Neural cell (in vitro differentiated cells): ENCODE results near the gene RAC2. TPM values are rescaled to one million over a fixed set of nuclear protein-coding genes. Genes with fewer than 3 reads are reported as not detected.
A peak's percentile ranks its signal among the peaks of the same experiment; 100 is the strongest.

ENCODE experiments used
- H2AFZ ChIP-seq: fragments of 200-600, 300-800 bp; sonication (generic), shearing (Covaris generic); 2 replicates; pipeline ENCODE4 v1.6.0; 2014; ENCODE audit warnings: low read depth, mild to moderate bottlenecking, antibody characterized with exemption, low read length, moderate library complexity
- H3F3A ChIP-seq: fragments of 200-600 bp; shearing (Covaris generic); 2 replicates; pipeline ENCODE4 v1.6.1; 2016; ENCODE audit warnings: mild to moderate bottlenecking, moderate library complexity, mixed read lengths, antibody characterized with exemption, low read length; ENCODE audit not compliant: insufficient read depth, poor library complexity, severe bottlenecking
- H3K27ac ChIP-seq: fragments of 200-600, 300-800 bp; sonication (generic), shearing (Covaris generic); 2 replicates; pipeline ENCODE4 v1.5.1; 2014; ENCODE audit warnings: mild to moderate bottlenecking, low read length, moderate library complexity
- H3K27me3 ChIP-seq: fragments of 300-800, 200-600 bp; sonication (generic), shearing (Covaris generic); 2 replicates; pipeline ENCODE4 v1.6.0; 2014; ENCODE audit warnings: mild to moderate bottlenecking, low read depth, low read length, moderate library complexity; ENCODE audit not compliant: insufficient read depth
- H3K36me3 ChIP-seq: fragments of 300-800, 200-600 bp; sonication (generic), shearing (Covaris generic); 2 replicates; pipeline ENCODE4 v1.5.1; 2014; ENCODE audit warnings: mild to moderate bottlenecking, antibody characterized with exemption, low read length, moderate library complexity; ENCODE audit not compliant: insufficient read depth
- H3K4me2 ChIP-seq: fragments of 300-800, 200-600 bp; sonication (generic), shearing (Covaris generic); 2 replicates; pipeline ENCODE4 v1.6.0; 2014; ENCODE audit warnings: mild to moderate bottlenecking, low read length
- H3K4me3 ChIP-seq: fragments of 300-800, 200-600 bp; sonication (generic), shearing (Covaris generic); 2 replicates; pipeline ENCODE4 v1.5.1; 2014; ENCODE audit warnings: mild to moderate bottlenecking, low read length, moderate library complexity
- H3K79me2 ChIP-seq: fragments of 200-600 bp; shearing (Covaris generic); replicated peaks from 2 replicates; pipeline ENCODE4 v1.6.0; 2014; ENCODE audit warnings: mild to moderate bottlenecking, low read length, moderate library complexity; ENCODE audit not compliant: insufficient read depth
- H3K9ac ChIP-seq: fragments of 300-800, 200-600 bp; sonication (generic), shearing (Covaris generic); 2 replicates; pipeline ENCODE4 v1.6.1; 2016; ENCODE audit warnings: mild to moderate bottlenecking, low read length, mixed read lengths
- H3K9me2 ChIP-seq: fragments of 200-600 bp; shearing (Covaris generic); 2 replicates; pipeline ENCODE4 v1.6.1; 2016; ENCODE audit warnings: mild to moderate bottlenecking, low read length, mixed read lengths; ENCODE audit not compliant: insufficient read depth
- H3K9me3 ChIP-seq: fragments of 200-600, 300-800 bp; sonication (generic), shearing (Covaris generic); 2 replicates; pipeline ENCODE4 v1.6.1; 2016; ENCODE audit warnings: mild to moderate bottlenecking, mixed run types, low read length, moderate library complexity, mixed read lengths
- H4K20me1 ChIP-seq: fragments of 200-600 bp; shearing (Covaris generic); 2 replicates; pipeline ENCODE4 v1.6.1; 2016; ENCODE audit warnings: mild to moderate bottlenecking, mixed run types; ENCODE audit not compliant: insufficient read depth
- CTCF ChIP-seq: fragments of 450-650 bp; IDR thresholded peaks from 2 replicates; pipeline ENCODE4 v1.5.1; 2014; ENCODE audit warnings: antibody characterized with exemption, mild to moderate bottlenecking, moderate library complexity; ENCODE audit not compliant: poor library complexity, severe bottlenecking
- EP300 ChIP-seq: fragments of 450-650 bp; conservative IDR thresholded peaks from 2 replicates; pipeline ENCODE4 v1.6.1; 2014; ENCODE audit warnings: antibody characterized with exemption, mild to moderate bottlenecking, moderate library complexity; ENCODE audit not compliant: poor library complexity, severe bottlenecking
- EZH2 ChIP-seq: fragments of 200-600, 300-800 bp; shearing (Covaris generic), sonication (generic); IDR thresholded peaks from 2 replicates; pipeline ENCODE4 v1.6.1; 2014; ENCODE audit warnings: antibody characterized with exemption, low read length, borderline replicate concordance, mild to moderate bottlenecking; ENCODE audit not compliant: insufficient read depth, poor library complexity, severe bottlenecking
- MXI1 ChIP-seq: fragments of 450-650 bp; conservative IDR thresholded peaks from 2 replicates; pipeline ENCODE4 v1.6.1; 2014; ENCODE audit warnings: antibody characterized with exemption, mild to moderate bottlenecking; ENCODE audit not compliant: poor library complexity, severe bottlenecking
- POLR2AphosphoS5 ChIP-seq: IDR thresholded peaks from 2 replicates; pipeline ENCODE4 v1.6.1; 2012
- RAD21 ChIP-seq: fragments of 450-650 bp; conservative IDR thresholded peaks from 2 replicates; pipeline ENCODE4 v1.6.1; 2014; ENCODE audit warnings: antibody characterized with exemption, mild to moderate bottlenecking, moderate library complexity
- SMC3 ChIP-seq: fragments of 450-650 bp; conservative IDR thresholded peaks from 2 replicates; pipeline ENCODE4 v1.6.1; 2014; ENCODE audit warnings: antibody characterized with exemption, mild to moderate bottlenecking, moderate library complexity; ENCODE audit not compliant: poor library complexity
- TAF1 ChIP-seq: IDR thresholded peaks from 2 replicates; pipeline ENCODE4 v1.6.1; 2012; ENCODE audit warnings: low read depth
- polyA plus RNA-seq: library from polyadenylated mRNA; depleted of rRNA; stranded (reverse); fragments of >200 nt; gene quantifications from 2 replicates; pipeline ENCODE4 v1.2.3, GENCODE V29; 2014
- TF ChIP-seq, protein P1 (sequence below): IDR thresholded peaks from 2 replicates; pipeline ENCODE4 v1.6.1; 2012; ENCODE audit warnings: borderline replicate concordance

The RAC2 gene
- polyA plus RNA-seq, 1 donor from 2014 or later = not detected

- TF ChIP-seq MXI1 (no peak), CTCF (no peak), TAF1 (no peak)
- H3K9me3 ChIP-seq = no peaks in the 10 kb centered on the region
- peak overlapping the region; percentile 27 for H2AFZ ChIP-seq
- H3K27me3 ChIP-seq = no peaks in the 10 kb centered on the region
- H3K9me2 ChIP-seq = no peaks in the 10 kb centered on the region
- no peaks in the 10 kb centered on the region for H3K79me2 ChIP-seq
- no peaks in the 10 kb centered on the region for H3F3A ChIP-seq
- peak overlapping the region; percentile 89 for H3K27ac ChIP-seq
- no peaks in the 10 kb centered on the region for H3K36me3 ChIP-seq
- peak overlapping the region; percentile 93 for H3K9ac ChIP-seq
- H3K4me3 ChIP-seq = peak overlapping the region; percentile 73
- no peaks in the 10 kb centered on the region for H4K20me1 ChIP-seq
- H3K4me2 ChIP-seq = peak overlapping the region; percentile 68
Observed at GRCh38 chr22:37197451-37198257, 46.4 kb downstream of the RAC2 start.

GRCh38 chr22:37196539-37197450 is 47.3 kb downstream of the RAC2 start:
- Histone ChIP-seq H3K36me3 (no peaks in the 10 kb centered on the region), H3K9me3 (no peaks in the 10 kb centered on the region), H3K79me2 (no peaks in the 10 kb centered on the region), H3K27ac (no peak overlapping the region), H4K20me1 (no peaks in the 10 kb centered on the region), H2AFZ (no peak overlapping the region), H3K4me2 (no peak overlapping the region), H3F3A (no peaks in the 10 kb centered on the region), H3K9ac (no peak overlapping the region), H3K4me3 (no peak overlapping the region), H3K9me2 (no peaks in the 10 kb centered on the region), H3K27me3 (no peaks in the 10 kb centered on the region)
- TF ChIP-seq EZH2 = no peak
- TF ChIP-seq SMC3 = no peak
- no peak for TF ChIP-seq EP300
- no peak for TF ChIP-seq CTCF
- no peak for TF ChIP-seq RAD21
- TF ChIP-seq, protein P1, sequence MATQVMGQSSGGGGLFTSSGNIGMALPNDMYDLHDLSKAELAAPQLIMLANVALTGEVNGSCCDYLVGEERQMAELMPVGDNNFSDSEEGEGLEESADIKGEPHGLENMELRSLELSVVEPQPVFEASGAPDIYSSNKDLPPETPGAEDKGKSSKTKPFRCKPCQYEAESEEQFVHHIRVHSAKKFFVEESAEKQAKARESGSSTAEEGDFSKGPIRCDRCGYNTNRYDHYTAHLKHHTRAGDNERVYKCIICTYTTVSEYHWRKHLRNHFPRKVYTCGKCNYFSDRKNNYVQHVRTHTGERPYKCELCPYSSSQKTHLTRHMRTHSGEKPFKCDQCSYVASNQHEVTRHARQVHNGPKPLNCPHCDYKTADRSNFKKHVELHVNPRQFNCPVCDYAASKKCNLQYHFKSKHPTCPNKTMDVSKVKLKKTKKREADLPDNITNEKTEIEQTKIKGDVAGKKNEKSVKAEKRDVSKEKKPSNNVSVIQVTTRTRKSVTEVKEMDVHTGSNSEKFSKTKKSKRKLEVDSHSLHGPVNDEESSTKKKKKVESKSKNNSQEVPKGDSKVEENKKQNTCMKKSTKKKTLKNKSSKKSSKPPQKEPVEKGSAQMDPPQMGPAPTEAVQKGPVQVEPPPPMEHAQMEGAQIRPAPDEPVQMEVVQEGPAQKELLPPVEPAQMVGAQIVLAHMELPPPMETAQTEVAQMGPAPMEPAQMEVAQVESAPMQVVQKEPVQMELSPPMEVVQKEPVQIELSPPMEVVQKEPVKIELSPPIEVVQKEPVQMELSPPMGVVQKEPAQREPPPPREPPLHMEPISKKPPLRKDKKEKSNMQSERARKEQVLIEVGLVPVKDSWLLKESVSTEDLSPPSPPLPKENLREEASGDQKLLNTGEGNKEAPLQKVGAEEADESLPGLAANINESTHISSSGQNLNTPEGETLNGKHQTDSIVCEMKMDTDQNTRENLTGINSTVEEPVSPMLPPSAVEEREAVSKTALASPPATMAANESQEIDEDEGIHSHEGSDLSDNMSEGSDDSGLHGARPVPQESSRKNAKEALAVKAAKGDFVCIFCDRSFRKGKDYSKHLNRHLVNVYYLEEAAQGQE = no peak
- TF ChIP-seq POLR2AphosphoS5 = no peak
- no peak for TF ChIP-seq MXI1
- no peak for TF ChIP-seq TAF1
